Forelimb muscle (tissue), 1 donor: ENCODE results near the gene HSPA14. TPM values are rescaled to one million over a fixed set of nuclear protein-coding genes. Genes with fewer than 3 reads are reported as not detected.
A peak's percentile ranks its signal among the peaks of the same experiment; 100 is the strongest.
"Not testable (repeated sequence)": the region's sequence is repeated elsewhere in the genome, so short reads cannot be mapped to it uniquely, and the experiment has no call there.

Source experiments
- DNase-seq: peaks from one replicate; pipeline ENCODE4 v3.0.0-alpha.2; 2013; ENCODE audit warnings: low read depth
- polyA plus RNA-seq: library from polyadenylated mRNA; unstranded; fragments of 120-200 nt; gene quantifications from one replicate; pipeline ENCODE4 v1.2.1, GENCODE V29; 2013; ENCODE audit not compliant: insufficient read length

HSPA14 gene
- 14.5 TPM for polyA plus RNA-seq

DNA sequence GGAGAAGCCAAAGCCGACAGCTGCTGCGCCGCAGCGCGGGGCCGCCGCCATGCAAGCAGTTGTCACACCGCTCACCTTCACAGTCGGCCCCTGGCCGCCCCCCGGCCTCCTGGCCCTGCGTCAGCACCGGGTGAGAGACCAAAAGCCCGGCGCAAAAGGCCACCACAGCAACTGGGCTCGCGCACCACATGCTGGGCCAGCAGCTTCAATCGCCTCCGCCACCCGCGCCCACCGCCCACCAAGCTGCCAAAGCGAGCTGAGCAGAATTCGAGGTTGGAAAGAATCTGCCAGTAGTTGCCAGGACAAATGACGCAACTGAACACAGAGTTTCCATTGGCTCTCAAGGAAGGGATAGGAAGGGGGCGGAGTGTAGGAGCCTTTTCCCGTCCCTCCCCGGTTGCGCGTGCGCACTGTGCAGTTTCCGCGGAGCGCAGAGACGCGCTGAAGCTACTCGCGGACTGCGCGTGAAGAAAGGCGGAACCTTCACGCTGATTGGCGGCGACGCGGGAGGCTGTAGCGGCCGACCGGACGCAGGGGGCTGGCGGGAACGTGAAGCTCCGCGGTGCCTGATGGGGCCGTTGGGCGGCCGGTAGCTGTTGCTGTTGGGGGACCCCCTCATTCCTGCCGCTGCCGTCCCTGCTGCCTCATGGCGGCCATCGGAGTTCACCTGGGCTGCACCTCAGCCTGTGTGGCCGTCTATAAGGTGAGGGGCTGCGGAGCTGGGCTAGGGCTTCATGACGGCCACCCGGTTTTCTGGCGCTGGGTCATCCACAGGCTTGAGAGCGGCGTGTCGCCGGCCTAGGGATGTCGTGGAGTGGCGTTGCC, at the start of gene HSPA14, which contains the start of the genes CDNF and MSANTD7:
Gene HSPA14 (plus strand): TSS at position 550 of the 825 bp plus-strand sequence. CDS start 97 bp downstream, at position 647.
Gene CDNF (minus strand): TSS at position 281 of the 825 bp plus-strand sequence. CDS start 91 bp downstream, at position 190.
Gene MSANTD7 (plus strand): TSS at position 550 of the 825 bp plus-strand sequence. CDS start 3,979 bp downstream, outside the sequence.
- peak; percentile 100 for DNase-seq

DNA sequence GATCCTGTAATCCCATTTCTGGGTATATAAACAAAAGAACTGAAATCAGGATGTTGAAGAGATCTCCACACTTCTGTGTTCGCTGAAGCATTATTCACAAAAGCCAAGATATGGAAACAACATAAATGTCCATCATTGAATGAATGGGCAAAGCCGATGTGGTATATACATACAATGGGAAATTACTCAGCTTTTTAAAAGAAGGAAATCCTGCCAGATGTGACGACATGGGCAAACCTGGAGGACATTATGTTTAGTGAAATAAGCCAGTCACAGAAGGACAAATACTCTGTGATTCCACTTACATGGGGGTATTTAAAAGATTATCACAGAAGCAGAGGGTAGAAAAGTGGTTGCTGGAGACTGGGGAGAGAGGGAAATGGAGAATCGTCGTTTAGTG, 39.5 kb upstream of the HSPA14 start:
- no peak for DNase-seq

GRCh38 chr10:14800397-14800796, 37.7 kb upstream of the HSPA14 start:
- no peak for DNase-seq

DNA sequence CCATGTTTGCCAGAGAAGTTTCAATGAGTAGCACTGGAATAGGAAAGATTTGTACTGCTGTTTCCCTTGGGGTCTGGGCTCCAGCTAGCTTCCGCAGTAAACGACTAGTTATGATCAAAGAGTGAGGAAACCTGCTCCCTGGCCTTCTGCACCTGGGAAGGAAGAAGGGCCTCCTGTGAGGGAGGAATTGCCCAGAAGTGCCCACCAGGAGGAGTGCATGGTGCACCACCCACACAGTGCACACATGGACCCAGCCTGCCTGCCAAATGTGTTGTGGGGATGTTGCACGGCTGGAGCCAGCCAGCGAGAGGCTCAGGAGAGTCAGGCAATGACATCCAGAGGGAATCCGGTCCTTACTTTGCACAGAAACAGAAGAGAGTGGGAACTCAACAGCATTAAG, 36.4 kb upstream of the HSPA14 start:
- no peak for DNase-seq

DNA sequence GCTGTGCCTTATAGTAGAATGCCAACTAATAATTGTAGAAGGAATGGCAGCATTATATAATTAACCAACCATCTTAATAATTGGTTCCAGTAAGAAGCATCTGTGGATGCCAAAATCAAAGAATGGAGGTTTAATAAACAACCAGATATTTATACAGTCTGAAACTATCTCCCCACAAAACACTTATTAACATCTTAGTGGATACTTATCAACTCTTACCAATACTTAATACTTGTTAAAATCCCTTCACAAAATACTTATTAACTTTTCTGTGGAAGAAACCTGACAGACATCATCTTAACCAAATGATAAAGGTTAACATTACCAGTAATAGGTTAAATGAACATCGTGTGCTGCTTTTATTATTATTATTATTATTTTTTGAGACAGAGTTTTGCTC, 34.3 kb upstream of the HSPA14 start:
- DNase-seq: no peak

GRCh38 chr10:14806318-14806717, 31.8 kb upstream of the HSPA14 start:
- no peak for DNase-seq

- no peak for DNase-seq
Observed at GRCh38 chr10:14810969-14811953, 26.8 kb upstream of the HSPA14 start.

- DNase-seq: no peak
Observed at GRCh38 chr10:14812271-14812670, 25.8 kb upstream of the HSPA14 start.

GRCh38 chr10:14815681-14816080, 22.4 kb upstream of the HSPA14 start:
- DNase-seq: no peak

- DNase-seq: not testable (repeated sequence)
Observed at GRCh38 chr10:14816717-14817116, 21.4 kb upstream of the HSPA14 start.

DNA sequence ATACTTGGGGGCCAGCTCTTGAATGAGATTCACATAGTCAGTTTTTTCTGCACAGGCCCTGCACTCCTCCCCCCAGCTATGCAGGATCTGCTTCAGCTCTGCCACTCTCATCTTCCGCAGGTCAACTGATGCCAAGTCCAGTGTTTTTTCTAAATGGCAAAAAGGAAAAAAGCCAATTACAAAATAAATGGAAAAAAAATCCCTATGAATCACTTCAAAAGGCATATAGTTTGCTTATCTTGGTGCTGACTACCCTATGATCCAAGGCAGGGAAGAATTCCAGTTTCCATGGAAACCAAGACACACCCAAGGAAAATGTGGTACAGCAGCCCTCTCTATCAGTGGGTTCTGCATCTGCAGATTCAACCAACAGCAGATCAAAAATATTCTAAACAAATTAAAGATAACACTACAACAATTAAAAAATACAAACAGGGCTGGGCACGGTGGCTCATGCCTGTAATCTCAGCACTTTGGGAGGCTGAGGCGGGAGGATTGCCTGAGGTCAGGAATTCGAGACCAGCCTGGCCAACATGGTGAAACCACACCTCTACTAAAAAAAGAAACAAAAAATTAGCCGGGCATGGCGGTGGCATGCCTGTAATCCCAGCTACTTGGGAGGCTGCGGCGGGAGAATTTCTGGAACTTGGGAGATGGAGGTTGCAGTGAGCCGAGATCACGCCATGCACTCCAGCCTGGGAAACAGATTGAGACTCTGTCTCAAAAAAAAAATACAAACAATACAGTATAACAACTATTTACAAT, 17.9 kb upstream of the HSPA14 start:
- DNase-seq: no peak

- no peak for DNase-seq
Observed at GRCh38 chr10:14820775-14821154, 17.3 kb upstream of the HSPA14 start.

DNA sequence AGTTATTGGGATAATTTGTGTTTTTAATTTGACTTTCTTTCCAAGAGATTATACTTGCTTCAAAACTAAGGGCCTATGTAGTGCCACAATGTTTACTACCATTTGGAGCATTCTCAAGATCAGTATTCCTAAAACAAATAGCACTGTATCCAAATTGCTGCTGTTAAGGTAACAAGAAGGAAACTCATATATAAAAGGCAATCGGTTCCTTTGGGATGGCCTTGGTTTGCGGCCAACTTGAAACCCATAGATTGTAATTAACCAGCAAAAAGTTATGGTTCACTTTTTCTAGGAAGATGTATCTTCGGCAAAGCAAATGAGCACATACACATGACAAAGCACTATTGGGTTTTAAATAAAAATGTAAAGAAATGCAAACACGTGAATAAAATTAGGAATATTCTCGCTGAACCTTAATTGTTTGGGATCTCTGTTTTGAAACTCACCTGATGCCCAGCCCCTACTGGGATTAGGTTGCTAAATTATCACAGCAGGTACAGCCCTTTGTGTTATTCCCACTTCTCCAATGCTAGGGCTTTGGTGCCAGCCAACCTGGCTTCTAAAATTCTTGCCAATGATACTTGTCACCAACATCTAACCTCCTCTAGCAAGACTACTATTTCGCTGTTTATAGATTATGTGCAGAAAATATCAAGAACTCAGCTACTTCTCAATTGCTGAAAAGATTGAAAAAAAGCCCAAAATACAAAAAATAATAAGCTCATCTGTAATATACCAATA, 16.3 kb upstream of the HSPA14 start:
- DNase-seq: no peak

GRCh38 chr10:14822879-14823755, 15.0 kb upstream of the HSPA14 start:
- no peak for DNase-seq

DNA sequence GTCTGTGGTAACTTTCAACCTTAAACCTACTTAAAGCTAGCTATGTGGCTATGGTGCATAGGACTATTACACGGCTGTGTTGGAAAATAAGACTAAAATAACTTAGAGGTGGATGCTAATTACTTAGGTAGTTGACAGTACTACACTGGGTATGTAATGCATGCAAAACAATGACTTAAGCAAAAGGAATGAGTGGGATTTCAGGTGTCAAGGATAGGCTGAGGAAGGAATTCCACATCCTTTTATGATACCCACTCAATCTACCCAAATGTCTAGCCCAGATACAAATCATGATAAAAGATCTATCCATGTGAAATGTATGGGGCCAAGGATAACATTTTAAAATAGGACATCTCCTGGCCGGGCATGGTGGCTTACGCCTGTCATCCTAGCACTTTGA, 14.1 kb upstream of the HSPA14 start:
- no peak for DNase-seq

DNA sequence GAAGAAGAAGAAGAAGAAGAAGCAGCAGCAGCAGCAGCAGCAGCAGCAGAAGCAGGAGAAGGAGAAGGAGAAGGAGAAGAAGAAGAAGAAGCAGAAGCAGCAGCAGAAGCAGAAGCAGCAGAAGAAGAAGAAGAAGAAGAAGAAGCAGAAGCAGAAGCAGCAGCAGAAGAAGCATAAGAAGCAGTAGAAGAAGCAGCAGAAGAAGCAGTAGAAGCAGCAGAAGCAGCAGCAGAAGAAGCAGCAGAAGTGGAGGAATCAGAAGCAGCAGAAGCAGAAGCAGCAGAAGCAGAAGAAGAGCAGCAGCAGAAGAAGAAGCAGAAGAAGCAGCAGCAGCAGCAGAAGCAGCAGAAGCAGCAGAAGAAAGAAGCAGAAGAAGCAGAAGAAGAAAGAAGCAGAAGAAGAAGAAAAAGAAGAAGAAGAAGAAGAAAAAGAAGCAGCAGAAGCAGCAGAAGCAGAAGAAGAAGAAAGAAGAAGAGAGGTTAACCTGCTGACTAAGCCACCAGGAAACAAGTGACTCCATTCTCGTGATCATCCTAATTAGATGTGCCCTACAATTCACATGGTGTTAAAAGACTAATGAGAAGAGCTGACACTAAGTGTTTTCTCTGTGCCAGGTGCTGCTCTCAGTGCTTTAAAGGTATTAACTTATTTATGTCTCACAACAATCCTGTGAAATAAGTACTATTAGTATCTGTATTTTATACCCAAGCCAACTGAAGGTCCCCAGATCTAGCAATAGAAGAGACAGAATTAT, 11.9 kb upstream of the HSPA14 start:
- DNase-seq: no peak

GRCh38 chr10:14833106-14833505, 5.0 kb upstream of the HSPA14 start:
- no peak for DNase-seq

- no peak for DNase-seq
Observed at GRCh38 chr10:14836208-14836607, 1.9 kb upstream of the HSPA14 start.
